GM18517 (cell line): ENCODE data around the gene CLCN1.
"Not testable (repeated sequence)": the region's sequence is repeated elsewhere in the genome, so short reads cannot be mapped to it uniquely, and the experiment has no call there.

Experiments used
- ATAC-seq: cut with Tn5 transposase; IDR thresholded peaks from one replicate; pipeline ENCODE4 v1.9.1; 2021; ENCODE audit warnings: mild to moderate bottlenecking, moderate library complexity; ENCODE audit not compliant: unreplicated experiment

Gene CLCN1

GRCh38 chr7:143383642-143383957, 67.7 kb downstream of the CLCN1 start:
- ATAC-seq: no peak

GRCh38 chr7:143384148-143384547, 68.2 kb downstream of the CLCN1 start:
- no peak for ATAC-seq

- ATAC-seq: no peak
Observed at GRCh38 chr7:143384661-143385631, 69.0 kb downstream of the CLCN1 start.

GRCh38 chr7:143385891-143386781, 70.2 kb downstream of the CLCN1 start:
- no peak for ATAC-seq

- no peak for ATAC-seq
Observed at GRCh38 chr7:143387156-143387975, 71.5 kb downstream of the CLCN1 start.

- no peak for ATAC-seq
Observed at GRCh38 chr7:143388051-143388450, 72.1 kb downstream of the CLCN1 start.

GRCh38 chr7:143388491-143389101, 72.7 kb downstream of the CLCN1 start:
- ATAC-seq: no peak

GRCh38 chr7:143389316-143390103, 73.6 kb downstream of the CLCN1 start:
- no peak for ATAC-seq

- no peak for ATAC-seq
Observed at GRCh38 chr7:143390104-143390772, 74.3 kb downstream of the CLCN1 start.

- ATAC-seq: no peak
Observed at GRCh38 chr7:143390773-143391317, 74.9 kb downstream of the CLCN1 start.

- ATAC-seq: no peak
Observed at GRCh38 chr7:143391462-143392404, 75.8 kb downstream of the CLCN1 start.

- not testable (repeated sequence) for ATAC-seq
Observed at GRCh38 chr7:143392427-143392826, 76.5 kb downstream of the CLCN1 start.

GRCh38 chr7:143392875-143393266, 77.0 kb downstream of the CLCN1 start:
- ATAC-seq: no peak

GRCh38 chr7:143393267-143394041, 77.5 kb downstream of the CLCN1 start:
- ATAC-seq: no peak

GRCh38 chr7:143394068-143394467, 78.2 kb downstream of the CLCN1 start:
- no peak for ATAC-seq

GRCh38 chr7:143394777-143395176, 78.9 kb downstream of the CLCN1 start:
- no peak for ATAC-seq
